GM21423 (cell line): ENCODE results near the gene ZAP70.

ENCODE experiments used
- ATAC-seq: cut with Tn5 transposase; IDR thresholded peaks from one replicate; pipeline ENCODE4 v1.9.1; 2021; ENCODE audit warnings: mild to moderate bottlenecking, moderate library complexity; ENCODE audit not compliant: unreplicated experiment

The ZAP70 gene

GRCh38 chr2:97747716-97748115 is 34.3 kb downstream of the ZAP70 start:
- ATAC-seq, result no peak

- ATAC-seq, result no peak
These were observed 36.2 kb downstream of the ZAP70 start for GRCh38 chr2:97749581-97749980.

- ATAC-seq, result no peak
These were observed 36.6 kb downstream of the ZAP70 start for GRCh38 chr2:97750017-97750416.

- no peak for ATAC-seq
These were observed 38.4 kb downstream of the ZAP70 start for GRCh38 chr2:97751752-97752151.

GRCh38 chr2:97752342-97753334 is 39.3 kb downstream of the ZAP70 start:
- ATAC-seq, result no peak

GRCh38 chr2:97754690-97755346 is 41.4 kb downstream of the ZAP70 start:
- no peak for ATAC-seq

GRCh38 chr2:97755491-97755890 is 42.1 kb downstream of the ZAP70 start:
- ATAC-seq, result no peak

- no peak for ATAC-seq
These were observed 43.7 kb downstream of the ZAP70 start for GRCh38 chr2:97757062-97757461.

GRCh38 chr2:97758131-97758705 is 44.8 kb downstream of the ZAP70 start:
- no peak for ATAC-seq

GRCh38 chr2:97759727-97760407 is 46.5 kb downstream of the ZAP70 start:
- no peak for ATAC-seq

- no peak for ATAC-seq
These were observed 47.2 kb downstream of the ZAP70 start for GRCh38 chr2:97760480-97761049.

- ATAC-seq, result no peak
These were observed 47.8 kb downstream of the ZAP70 start for GRCh38 chr2:97761192-97761591.

GRCh38 chr2:97763176-97763845 is 49.9 kb downstream of the ZAP70 start:
- ATAC-seq, result no peak

GRCh38 chr2:97764559-97765263 is 51.3 kb downstream of the ZAP70 start:
- no peak for ATAC-seq

- ATAC-seq, result no peak
These were observed 52.6 kb downstream of the ZAP70 start for GRCh38 chr2:97765933-97766332.

GRCh38 chr2:97766567-97766966 is 53.2 kb downstream of the ZAP70 start:
- no peak for ATAC-seq

GRCh38 chr2:97769308-97769707 is 55.9 kb downstream of the ZAP70 start:
- no peak for ATAC-seq

GRCh38 chr2:97769711-97770110 is 56.3 kb downstream of the ZAP70 start:
- no peak for ATAC-seq

GRCh38 chr2:97770445-97770844 is 57.1 kb downstream of the ZAP70 start:
- ATAC-seq, result no peak

GRCh38 chr2:97774425-97774824 is 61.0 kb downstream of the ZAP70 start:
- no peak for ATAC-seq
